ENCODE data around the gene STK36.
A peak's percentile ranks its signal among the peaks of the same experiment; 100 is the strongest.

The STK36 gene

GRCh38 chr2:218721934-218722333, 50.0 kb downstream of the STK36 start:
- no peak for DNase-seq

GRCh38 chr2:218722419-218722818, 50.5 kb downstream of the STK36 start:
- no peak for DNase-seq

- no peak for DNase-seq
Observed at GRCh38 chr2:218722876-218723785, 51.2 kb downstream of the STK36 start.

GRCh38 chr2:218726004-218726574, 54.2 kb downstream of the STK36 start:
- no peak for DNase-seq

- peak; percentile 12 for DNase-seq
Observed at GRCh38 chr2:218727502-218728165, 55.7 kb downstream of the STK36 start.

- DNase-seq = no peak
Observed at GRCh38 chr2:218729640-218730039, 57.8 kb downstream of the STK36 start.

GRCh38 chr2:218732052-218732760, 60.3 kb downstream of the STK36 start:
- DNase-seq = no peak

- no peak for DNase-seq
Observed at GRCh38 chr2:218732761-218733158, 60.9 kb downstream of the STK36 start.

GRCh38 chr2:218733171-218734021, 61.5 kb downstream of the STK36 start:
- no peak for DNase-seq

- DNase-seq = no peak
Observed at GRCh38 chr2:218734190-218734975, 62.5 kb downstream of the STK36 start.

- no peak for DNase-seq
Observed at GRCh38 chr2:218736531-218736930, 64.6 kb downstream of the STK36 start.

- DNase-seq = no peak
Observed at GRCh38 chr2:218743068-218743467, 71.2 kb downstream of the STK36 start.

- DNase-seq = no peak
Observed at GRCh38 chr2:218744615-218745014, 72.7 kb downstream of the STK36 start.

GRCh38 chr2:218745160-218745558, 73.3 kb downstream of the STK36 start:
- no peak for DNase-seq

- DNase-seq = no peak
Observed at GRCh38 chr2:218745559-218746469, 73.9 kb downstream of the STK36 start.

- no peak for DNase-seq
Observed at GRCh38 chr2:218746470-218746795, 74.5 kb downstream of the STK36 start.

GRCh38 chr2:218746960-218747359, 75.1 kb downstream of the STK36 start:
- DNase-seq = no peak

- no peak for DNase-seq
Observed at GRCh38 chr2:218748741-218749441, 77.0 kb downstream of the STK36 start.
